ENCODE data around the gene ASAP3.
A peak's percentile ranks its signal among the peaks of the same experiment; 100 is the strongest.

ASAP3 gene

GRCh38 chr1:23453455-23454000 is 30.5 kb downstream of the ASAP3 start (continued):
- no peak for TF ChIP-seq HOXD13 (CRISPR knock-in tag; IDR thresholded peaks at IDR 0.05; ENCODE audit: borderline replicate concordance)
- TF ChIP-seq ZNF292 (tag by site-specific recombination; IDR thresholded peaks at IDR 0.05; ENCODE audit: borderline replicate concordance, low read depth) = no peak
- no peak for TF ChIP-seq ZBTB7A (tag by site-specific recombination; IDR thresholded peaks at IDR 0.05; ENCODE audit: low read depth)
- no peak for TF ChIP-seq ZNF692 (tag by site-specific recombination; IDR thresholded peaks at IDR 0.05)
- TF ChIP-seq ZNF521 (tag by site-specific recombination; IDR thresholded peaks at IDR 0.05) = no peak
- no peak for TF ChIP-seq ZNF140 (tag by site-specific recombination; IDR thresholded peaks at IDR 0.05)

GRCh38 chr1:23452011-23452411 is 32.0 kb downstream of the ASAP3 start:
- TF ChIP-seq KLF17 (tag by site-specific recombination; IDR thresholded peaks at IDR 0.05) (0 out of 2 replicates have a peak, but pooled peaks have one; percentile 23), ZNF341 (tag by site-specific recombination; IDR thresholded peaks at IDR 0.05; ENCODE audit: low read depth) (no peak), ZIC2 (tag by site-specific recombination; IDR thresholded peaks at IDR 0.05) (peak; percentile 60), WT1 (tag by site-specific recombination; IDR thresholded peaks at IDR 0.05) (peak; percentile 79), PRDM6 (tag by site-specific recombination; IDR thresholded peaks at IDR 0.05) (no peak), ZNF239 (tag by site-specific recombination; IDR thresholded peaks at IDR 0.05) (no peak), ZBTB17 (tag by site-specific recombination; IDR thresholded peaks at IDR 0.05) (peak; percentile 34; the same call in 1 of the 2 replicates), GLIS2 (tag by site-specific recombination; IDR thresholded peaks at IDR 0.05) (0 out of 2 replicates have a peak, but pooled peaks have one; percentile 27), GLIS1 (tag by site-specific recombination; IDR thresholded peaks at IDR 0.05) (peak; percentile 89), KLF1 (tag by site-specific recombination; IDR thresholded peaks at IDR 0.05) (peak; percentile 28; the same call in 1 of the 2 replicates)
- CTCF ChIA-PET = interaction anchor here (0.6 to 1.3 kb wide), 3 partner anchors 31 to 174 kb away, joined by 4 to 6 read pairs (median 4); no protein-coding TSS in a partner anchor
- Histone ChIP-seq H3K36me3 (ENCODE audit: control insufficient read depth in 2 of 2, insufficient read depth in 1 of 2, low read length in 2 of 2) (peaks cover 0 to 51% of the 10 kb centered on the region in 2 experiments; a peak in 1 of 3 replicates), H3K9me3 (ENCODE audit: control insufficient read depth, insufficient read depth, low read depth, low read length) (no peaks in the 10 kb centered on the region), H3K4me1 (ENCODE audit: control insufficient read depth, insufficient read depth, low read length) (no peaks in the 10 kb centered on the region), H3K4me3 (ENCODE audit: low read depth, low read length) (no peak overlapping the region), H3K27ac (ENCODE audit: extremely low read depth, low read depth, low read length) (no peak overlapping the region)
- POLR2A ChIA-PET = interaction anchor here (0.5 kb wide), 1 partner anchor 63 kb away, joined by 3 read pairs; no protein-coding TSS in a partner anchor

GRCh38 chr1:23451441-23451840 is 32.5 kb downstream of the ASAP3 start:
- CTCF ChIA-PET = interaction anchor here (0.6 to 1.3 kb wide), 4 partner anchors 31 to 173 kb away, joined by 3 to 6 read pairs (median 4); no protein-coding TSS in a partner anchor
- Histone ChIP-seq H3K36me3 (ENCODE audit: control insufficient read depth in 2 of 2, insufficient read depth in 1 of 2, low read length in 2 of 2) (peaks cover 0 to 51% of the 10 kb centered on the region in 2 experiments; a peak in 1 of 3 replicates), H3K9me3 (ENCODE audit: control insufficient read depth, insufficient read depth, low read depth, low read length) (no peaks in the 10 kb centered on the region), H3K27ac (ENCODE audit: extremely low read depth, low read depth, low read length) (no peak overlapping the region), H3K4me3 (ENCODE audit: low read depth, low read length) (no peak overlapping the region), H3K4me1 (ENCODE audit: control insufficient read depth, insufficient read depth, low read length) (no peaks in the 10 kb centered on the region)
- POLR2A ChIA-PET = interaction anchor here (0.5 to 0.6 kb wide), 2 partner anchors 63 to 107 kb away, joined by 3 to 5 read pairs; partner anchors contain the start of gene HNRNPR
- TF ChIP-seq ZBTB48 (tag by site-specific recombination; IDR thresholded peaks at IDR 0.05) (no peak), BCL11A (tag by site-specific recombination; IDR thresholded peaks at IDR 0.05; ENCODE audit: low read depth) (no peak), SCRT2 (tag by site-specific recombination; IDR thresholded peaks at IDR 0.05) (no peak), GLI4 (tag by site-specific recombination; IDR thresholded peaks at IDR 0.05) (no peak), ZNF133 (tag by site-specific recombination; IDR thresholded peaks at IDR 0.05) (no peak), ATF2 (tag by site-specific recombination; IDR thresholded peaks at IDR 0.05; ENCODE audit: low read depth) (no peak), BCL6B (tag by site-specific recombination; IDR thresholded peaks at IDR 0.05) (no peak), ZNF350 (tag by site-specific recombination; IDR thresholded peaks at IDR 0.05) (no peak), ZNF433 (tag by site-specific recombination; IDR thresholded peaks at IDR 0.05; ENCODE audit: low read depth) (no peak), ZNF830 (tag by site-specific recombination; IDR thresholded peaks at IDR 0.05; ENCODE audit: low read depth) (no peak), ZNF146 (tag by site-specific recombination; IDR thresholded peaks at IDR 0.05) (no peak), ZNF157 (tag by site-specific recombination; IDR thresholded peaks at IDR 0.05) (no peak)
